SK-N-SH treated with all-trans-retinoic acid at 6 μM for 48 hours (cell line): ENCODE results near the gene PHRF1.

Experiments
- ATAC-seq: fragments of 200-7000 bp; cut with Tn5 transposase; 3 replicates; pipeline ENCODE4 v1.9.1; 2020; ENCODE audit warnings: mild to moderate bottlenecking, moderate library complexity
- ARNTL ChIP-seq: fragments of 450-650 bp; formaldehyde crosslinking; IDR thresholded peaks from 2 replicates; pipeline ENCODE4 v1.5.0; 2020; ENCODE audit warnings: low read depth, mild to moderate bottlenecking, moderate library complexity, borderline replicate concordance
- BACH2 ChIP-seq: fragments of 250-450 bp; sonication (Bioruptor Pico); IDR thresholded peaks from 2 replicates; pipeline ENCODE4 v1.9.0; 2021; ENCODE audit warnings: mild to moderate bottlenecking, borderline replicate concordance
- ESRRG ChIP-seq: fragments of 250-450 bp; sonication (Bioruptor Pico); IDR thresholded peaks from 2 replicates; pipeline ENCODE4 v1.6.1; 2021; ENCODE audit warnings: mild to moderate bottlenecking
- GLIS3 ChIP-seq: fragments of 250-450 bp; sonication (Bioruptor Pico); IDR thresholded peaks from 2 replicates; pipeline ENCODE4 v1.5.0; 2020; ENCODE audit warnings: mild to moderate bottlenecking, moderate library complexity
- ISL1 ChIP-seq: fragments of 250-450 bp; sonication (Bioruptor Pico); IDR thresholded peaks from 2 replicates; pipeline ENCODE4 v2.1.2; 2022; ENCODE audit warnings: mild to moderate bottlenecking, moderate library complexity
- OSR1 ChIP-seq: fragments of 250-450 bp; sonication (Bioruptor Pico); IDR thresholded peaks from 2 replicates; pipeline ENCODE4 v1.8.0; 2022; ENCODE audit warnings: moderate library complexity, mild to moderate bottlenecking, inconsistent platforms
- PATZ1 ChIP-seq: fragments of 250-450 bp; sonication (Bioruptor Pico); IDR thresholded peaks from 2 replicates; pipeline ENCODE4 v1.8.0; 2020; ENCODE audit warnings: mild to moderate bottlenecking, moderate library complexity, borderline replicate concordance
- POU6F1 ChIP-seq: fragments of 250-450 bp; sonication (Bioruptor Pico); IDR thresholded peaks from 2 replicates; pipeline ENCODE4 v1.8.0; 2021; ENCODE audit warnings: low read depth, mild to moderate bottlenecking, moderate library complexity, borderline replicate concordance
- PPARA ChIP-seq: fragments of 250-450 bp; sonication (Bioruptor Pico); IDR thresholded peaks from 2 replicates; pipeline ENCODE4 v1.5.0; 2020; ENCODE audit warnings: mild to moderate bottlenecking, borderline replicate concordance
- RARB ChIP-seq: fragments of 250-450 bp; sonication (Bioruptor Pico); IDR thresholded peaks from 2 replicates; pipeline ENCODE4 v1.8.0; 2021; ENCODE audit warnings: mild to moderate bottlenecking, moderate library complexity
- SNAI2 ChIP-seq: fragments of 250-450 bp; sonication (Bioruptor Pico); IDR thresholded peaks from 2 replicates; pipeline ENCODE4 v1.5.0; 2020; ENCODE audit warnings: mild to moderate bottlenecking, moderate library complexity
- TCF4 ChIP-seq: fragments of 250-450 bp; sonication (Bioruptor Pico); IDR thresholded peaks from 2 replicates; pipeline ENCODE4 v1.8.0; 2021; ENCODE audit warnings: mild to moderate bottlenecking, moderate library complexity, borderline replicate concordance
- TOX ChIP-seq: fragments of 250-450 bp; sonication (Bioruptor Pico); IDR thresholded peaks from 2 replicates; pipeline ENCODE4 v1.8.0; 2021; ENCODE audit warnings: mild to moderate bottlenecking, moderate library complexity, borderline replicate concordance
- ZFP30 ChIP-seq: fragments of 450-650 bp; formaldehyde crosslinking; IDR thresholded peaks from 2 replicates; pipeline ENCODE4 v1.5.0; 2022; ENCODE audit warnings: mild to moderate bottlenecking, moderate library complexity
- ZNF565 ChIP-seq: fragments of 450-650 bp; formaldehyde crosslinking; conservative IDR thresholded peaks from 2 replicates; pipeline ENCODE4 v1.5.0; 2020; ENCODE audit warnings: low read depth, mild to moderate bottlenecking, moderate library complexity
- ZNF70 ChIP-seq: fragments of 450-650 bp; formaldehyde crosslinking; IDR thresholded peaks from 2 replicates; pipeline ENCODE4 v1.5.0; 2020; ENCODE audit warnings: mild to moderate bottlenecking, moderate library complexity
- ZNF8 ChIP-seq: fragments of 450-650 bp; formaldehyde crosslinking; IDR thresholded peaks from 2 replicates; pipeline ENCODE4 v1.5.0; 2020; ENCODE audit warnings: mild to moderate bottlenecking, moderate library complexity
- TF ChIP-seq, protein P1 (sequence below): fragments of 250-450 bp; sonication (Bioruptor Pico); IDR thresholded peaks from 2 replicates; pipeline ENCODE4 v1.5.1; 2021; ENCODE audit warnings: mild to moderate bottlenecking, moderate library complexity
- TF ChIP-seq, protein P2 (sequence below): fragments of 250-450 bp; sonication (Bioruptor Pico); IDR thresholded peaks from 2 replicates; pipeline ENCODE4 v1.5.1; 2020; ENCODE audit warnings: low read depth, mild to moderate bottlenecking, moderate library complexity

Gene PHRF1

DNA sequence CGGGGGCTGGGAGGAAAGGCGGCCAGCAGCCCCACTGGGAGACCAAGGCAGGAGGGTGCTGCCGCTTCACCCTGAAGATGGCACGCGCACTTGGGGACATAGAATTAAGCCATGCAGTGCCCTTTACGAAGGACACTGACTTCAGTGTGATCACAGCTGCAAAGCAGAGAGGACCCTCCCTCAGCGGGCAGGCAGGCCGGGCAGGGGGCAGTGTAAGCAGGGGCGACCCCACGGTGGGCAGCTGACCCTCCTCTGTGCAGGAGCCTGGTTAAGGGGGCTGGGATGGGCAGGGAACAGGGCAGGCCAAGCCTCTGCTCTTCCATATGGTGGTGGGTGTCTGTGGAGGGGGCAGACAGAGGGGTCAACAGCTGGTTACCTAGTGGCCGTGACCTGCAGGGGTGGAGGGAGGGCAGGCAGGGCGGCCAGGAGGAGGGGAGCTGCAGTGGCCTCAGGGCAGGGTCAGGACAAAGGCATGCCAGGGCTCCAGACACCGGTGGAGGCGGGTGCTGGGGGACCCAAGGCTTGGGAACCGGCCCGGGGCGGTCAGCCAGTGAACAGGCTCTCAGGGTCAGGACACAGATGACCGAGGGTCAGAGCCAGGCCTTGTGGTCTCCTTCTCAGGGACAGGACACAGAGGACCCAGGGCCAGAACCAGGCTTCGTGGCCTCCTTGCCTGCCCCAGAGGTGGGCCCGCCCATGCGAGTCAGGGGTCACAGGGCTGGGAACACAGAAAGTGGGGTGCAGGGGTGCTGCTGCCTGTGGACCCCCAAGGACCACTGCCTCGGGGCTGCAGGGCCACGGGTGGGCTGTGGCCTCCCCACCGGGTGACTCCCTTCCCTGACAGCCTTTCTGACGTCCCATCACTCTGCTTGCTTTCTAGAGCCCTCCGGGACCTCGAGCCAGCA, 22.9 kb upstream of the PHRF1 start:
- no peak for ATAC-seq
- TF ChIP-seq ZNF8 (CRISPR knock-in tag) (no peak), ESRRG (CRISPR knock-in tag) (no peak), PPARA (CRISPR knock-in tag) (no peak), SNAI2 (CRISPR knock-in tag) (no peak), ZNF565 (CRISPR knock-in tag) (no peak), ISL1 (CRISPR knock-in tag) (no peak), GLIS3 (CRISPR knock-in tag) (no peak), ZFP30 (no peak), PATZ1 (no peak), ARNTL (CRISPR knock-in tag) (no peak), BACH2 (CRISPR knock-in tag) (no peak), POU6F1 (CRISPR knock-in tag) (no peak), RARB (CRISPR knock-in tag) (no peak), OSR1 (no peak)
- TF ChIP-seq, protein P1, sequence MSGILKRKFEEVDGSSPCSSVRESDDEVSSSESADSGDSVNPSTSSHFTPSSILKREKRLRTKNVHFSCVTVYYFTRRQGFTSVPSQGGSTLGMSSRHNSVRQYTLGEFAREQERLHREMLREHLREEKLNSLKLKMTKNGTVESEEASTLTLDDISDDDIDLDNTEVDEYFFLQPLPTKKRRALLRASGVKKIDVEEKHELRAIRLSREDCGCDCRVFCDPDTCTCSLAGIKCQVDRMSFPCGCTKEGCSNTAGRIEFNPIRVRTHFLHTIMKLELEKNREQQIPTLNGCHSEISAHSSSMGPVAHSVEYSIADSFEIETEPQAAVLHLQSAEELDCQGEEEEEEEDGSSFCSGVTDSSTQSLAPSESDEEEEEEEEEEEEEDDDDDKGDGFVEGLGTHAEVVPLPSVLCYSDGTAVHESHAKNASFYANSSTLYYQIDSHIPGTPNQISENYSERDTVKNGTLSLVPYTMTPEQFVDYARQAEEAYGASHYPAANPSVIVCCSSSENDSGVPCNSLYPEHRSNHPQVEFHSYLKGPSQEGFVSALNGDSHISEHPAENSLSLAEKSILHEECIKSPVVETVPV (CRISPR knock-in tag) = no peak

- TF ChIP-seq, protein P2, sequence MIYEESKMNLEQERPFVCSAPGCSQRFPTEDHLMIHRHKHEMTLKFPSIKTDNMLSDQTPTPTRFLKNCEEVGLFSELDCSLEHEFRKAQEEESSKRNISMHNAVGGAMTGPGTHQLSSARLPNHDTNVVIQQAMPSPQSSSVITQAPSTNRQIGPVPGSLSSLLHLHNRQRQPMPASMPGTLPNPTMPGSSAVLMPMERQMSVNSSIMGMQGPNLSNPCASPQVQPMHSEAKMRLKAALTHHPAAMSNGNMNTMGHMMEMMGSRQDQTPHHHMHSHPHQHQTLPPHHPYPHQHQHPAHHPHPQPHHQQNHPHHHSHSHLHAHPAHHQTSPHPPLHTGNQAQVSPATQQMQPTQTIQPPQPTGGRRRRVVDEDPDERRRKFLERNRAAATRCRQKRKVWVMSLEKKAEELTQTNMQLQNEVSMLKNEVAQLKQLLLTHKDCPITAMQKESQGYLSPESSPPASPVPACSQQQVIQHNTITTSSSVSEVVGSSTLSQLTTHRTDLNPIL (CRISPR knock-in tag) = no peak
- no peak for TF ChIP-seq GLIS3 (CRISPR knock-in tag)
- no peak for TF ChIP-seq POU6F1 (CRISPR knock-in tag)
- TF ChIP-seq TOX (CRISPR knock-in tag) = no peak
- no peak for TF ChIP-seq OSR1
- ATAC-seq = no peak; the same call in 2 of the 3 replicates
These were observed 22.3 kb upstream of the PHRF1 start for GRCh38 chr11:553988-554340.

DNA sequence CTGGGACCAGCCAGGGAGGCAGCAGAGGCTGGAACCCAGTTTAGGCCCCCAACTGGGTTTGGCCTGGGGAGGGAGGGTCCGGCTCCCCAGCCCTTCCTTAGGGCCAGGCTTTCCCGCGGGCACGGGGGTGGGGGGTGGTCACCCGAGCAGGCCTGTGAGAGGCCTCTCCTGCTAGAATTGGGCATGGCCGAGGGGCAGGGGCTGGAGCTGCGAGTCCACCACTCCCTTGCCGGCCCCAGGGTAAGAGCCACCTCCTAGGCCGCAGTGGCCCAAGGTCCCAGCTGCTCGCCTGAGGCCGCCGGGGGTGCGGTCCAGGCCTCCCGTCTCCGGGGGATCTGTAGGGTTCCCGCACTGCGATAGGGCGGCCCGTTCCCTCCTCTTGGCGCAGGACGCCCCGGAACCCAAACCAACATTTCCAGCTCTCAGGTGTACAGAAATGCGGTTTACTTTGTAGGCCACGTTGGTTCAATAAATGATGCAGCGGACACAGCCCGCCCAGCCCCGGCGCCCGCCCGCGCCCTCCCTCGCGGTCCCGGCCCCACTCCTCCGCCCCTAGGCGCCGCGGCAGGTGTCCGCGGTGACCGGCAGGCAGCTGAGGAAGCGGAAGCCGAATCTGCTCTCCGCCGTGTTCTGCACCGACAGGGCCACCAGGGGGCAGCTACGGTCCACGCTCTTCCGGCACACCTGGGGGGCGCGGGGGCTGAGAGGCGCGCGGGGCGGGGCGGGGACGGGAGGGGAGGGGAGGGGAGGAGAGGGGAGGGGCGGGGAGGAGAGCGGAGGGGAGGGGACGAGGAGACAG, 21.6 kb upstream of the PHRF1 start:
- ATAC-seq = peak; percentile 67
- TF ChIP-seq ZNF70 (CRISPR knock-in tag) = no peak
- TF ChIP-seq GLIS3 (CRISPR knock-in tag) = no peak
- TF ChIP-seq TCF4 (CRISPR knock-in tag) = no peak
- TF ChIP-seq BACH2 (CRISPR knock-in tag) = no peak
- TF ChIP-seq, protein P1 (CRISPR knock-in tag) = no peak
